Chondrocyte (in vitro differentiated cells): ENCODE data around the gene HCAR3. TPM values are rescaled to one million over a fixed set of nuclear protein-coding genes. Genes with fewer than 3 reads are reported as not detected.
A peak's percentile ranks its signal among the peaks of the same experiment; 100 is the strongest.
"Not testable (repeated sequence)": the region's sequence is repeated elsewhere in the genome, so short reads cannot be mapped to it uniquely, and the experiment has no call there.

Source experiments
- DNase-seq: peaks from one replicate; pipeline ENCODE4 v3.0.0; 2021; ENCODE audit warnings: mixed read lengths, low spot score
- H3K27ac Mint-ChIP-seq: one replicate; pipeline ENCODE4 v1.8.0; 2021; ENCODE audit warnings: mild to moderate bottlenecking, moderate library complexity, mixed read lengths; ENCODE audit not compliant: unreplicated experiment
- H3K27me3 Mint-ChIP-seq: 2 replicates; pipeline ENCODE4 v1.8.0; 2021; ENCODE audit warnings: low read depth, mixed read lengths
- H3K36me3 Mint-ChIP-seq: 2 replicates; pipeline ENCODE4 v1.8.0; 2021; ENCODE audit warnings: low read depth, mixed read lengths
- H3K4me1 Mint-ChIP-seq: 2 replicates; pipeline ENCODE4 v1.8.0; 2021; ENCODE audit warnings: low read depth, mild to moderate bottlenecking, mixed read lengths
- H3K4me3 Mint-ChIP-seq: one replicate; pipeline ENCODE4 v1.8.0; 2021; ENCODE audit warnings: mild to moderate bottlenecking, moderate library complexity, mixed read lengths; ENCODE audit not compliant: unreplicated experiment
- H3K9me3 Mint-ChIP-seq: 2 replicates; pipeline ENCODE4 v1.8.0; 2021; ENCODE audit warnings: low read depth, mixed read lengths
- long read RNA-seq: library from polyadenylated mRNA; stranded (forward); transcript quantifications from one replicate; pipeline ENCODE4 v2.0.0, GENCODE V29; 2021
- total RNA-seq: library from RNA; stranded (reverse); gene quantifications from 3 replicates; pipeline ENCODE4 v1.2.1, GENCODE V29; 2021
- TF ChIP-seq, protein P1 (sequence below): fragments of 200-600 bp; sonication (generic); IDR thresholded peaks from 2 replicates; pipeline ENCODE4 v1.5.0; 2021; ENCODE audit warnings: antibody characterized with exemption, mild to moderate bottlenecking, moderate library complexity

The HCAR3 gene
- not detected in 3 replicates for total RNA-seq
- long read RNA-seq, result 0 reads

DNA sequence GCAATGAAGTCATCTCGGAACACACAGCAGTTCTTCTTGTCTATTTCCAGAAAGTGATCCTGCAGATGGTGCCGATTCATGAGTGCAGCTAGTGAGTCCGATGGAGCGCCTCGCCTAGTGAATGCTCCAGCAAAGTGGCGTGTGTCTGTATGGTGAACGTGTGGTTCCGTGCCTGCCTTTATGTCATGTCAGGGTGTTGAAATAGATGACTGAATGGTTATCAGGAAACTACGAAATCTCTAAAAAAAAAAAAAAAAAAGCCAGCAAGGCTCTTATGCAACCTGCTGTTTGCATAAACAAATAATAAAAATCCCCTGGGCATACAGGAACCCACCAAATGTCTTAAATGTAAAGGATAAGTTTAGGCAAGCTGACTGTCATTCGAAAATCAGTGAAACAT, at the start of gene HCAR3:
Gene HCAR3, minus strand, starts transcription at position 154 of the 400 bp plus-strand sequence. Its CDS starts 74 bp downstream, at position 80.
- not testable (repeated sequence) for H3K36me3 Mint-ChIP-seq, H3K4me3 Mint-ChIP-seq, H3K27ac Mint-ChIP-seq, H3K27me3 Mint-ChIP-seq, DNase-seq, H3K9me3 Mint-ChIP-seq
- peaks cover 11% of the 10 kb centered on the region for H3K4me1 Mint-ChIP-seq

DNA sequence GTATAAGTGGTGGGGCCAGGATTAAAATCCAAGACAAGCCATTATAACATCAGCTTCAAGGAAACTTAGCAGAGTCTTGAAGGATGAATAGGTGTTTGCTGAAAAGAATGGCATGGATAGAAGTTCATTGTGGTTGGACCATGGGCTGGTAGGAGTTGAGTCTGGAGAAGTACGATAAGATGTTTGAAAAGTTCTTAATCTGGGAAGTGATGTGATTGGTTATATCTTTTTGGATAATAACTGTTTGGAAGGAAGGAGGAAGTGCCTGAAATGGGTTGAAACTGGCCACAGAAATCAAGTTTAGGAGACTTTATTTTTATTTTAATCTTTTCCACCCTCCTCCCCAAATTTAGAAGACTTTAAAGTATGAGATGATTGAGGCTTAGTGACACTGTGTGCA, 41.0 kb upstream of the HCAR3 start:
- Mint-ChIP-seq H3K9me3 (no peaks in the 10 kb centered on the region), H3K4me1 (peaks cover 28% of the 10 kb centered on the region), H3K4me3 (no peak overlapping the region), H3K27ac (no peak overlapping the region), H3K36me3 (peaks cover 37% of the 10 kb centered on the region), H3K27me3 (no peaks in the 10 kb centered on the region)
- no peak for DNase-seq
- TF ChIP-seq, protein P1, sequence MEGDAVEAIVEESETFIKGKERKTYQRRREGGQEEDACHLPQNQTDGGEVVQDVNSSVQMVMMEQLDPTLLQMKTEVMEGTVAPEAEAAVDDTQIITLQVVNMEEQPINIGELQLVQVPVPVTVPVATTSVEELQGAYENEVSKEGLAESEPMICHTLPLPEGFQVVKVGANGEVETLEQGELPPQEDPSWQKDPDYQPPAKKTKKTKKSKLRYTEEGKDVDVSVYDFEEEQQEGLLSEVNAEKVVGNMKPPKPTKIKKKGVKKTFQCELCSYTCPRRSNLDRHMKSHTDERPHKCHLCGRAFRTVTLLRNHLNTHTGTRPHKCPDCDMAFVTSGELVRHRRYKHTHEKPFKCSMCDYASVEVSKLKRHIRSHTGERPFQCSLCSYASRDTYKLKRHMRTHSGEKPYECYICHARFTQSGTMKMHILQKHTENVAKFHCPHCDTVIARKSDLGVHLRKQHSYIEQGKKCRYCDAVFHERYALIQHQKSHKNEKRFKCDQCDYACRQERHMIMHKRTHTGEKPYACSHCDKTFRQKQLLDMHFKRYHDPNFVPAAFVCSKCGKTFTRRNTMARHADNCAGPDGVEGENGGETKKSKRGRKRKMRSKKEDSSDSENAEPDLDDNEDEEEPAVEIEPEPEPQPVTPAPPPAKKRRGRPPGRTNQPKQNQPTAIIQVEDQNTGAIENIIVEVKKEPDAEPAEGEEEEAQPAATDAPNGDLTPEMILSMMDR, result no peak

DNA sequence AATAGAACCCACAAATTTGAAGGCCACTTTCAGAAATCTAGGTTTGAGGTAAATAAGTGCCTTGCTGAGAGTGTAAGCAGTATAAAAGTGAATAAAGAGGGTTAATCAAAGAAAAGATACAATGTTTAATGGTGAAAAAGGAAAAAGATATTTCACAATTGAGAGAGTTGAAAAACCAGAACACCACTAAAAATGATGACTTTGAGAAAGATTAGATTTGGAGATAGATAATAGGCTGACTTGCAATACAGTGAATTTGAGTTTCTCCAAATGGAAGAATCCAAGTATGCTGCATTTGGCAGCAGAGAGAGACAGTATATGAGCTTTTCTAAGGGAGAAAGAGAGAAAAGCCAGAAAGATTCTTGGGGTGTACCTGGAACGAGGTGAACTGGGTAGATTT, 38.2 kb upstream of the HCAR3 start:
- peaks cover 32% of the 10 kb centered on the region for H3K36me3 Mint-ChIP-seq
- no peak for DNase-seq
- no peak overlapping the region for H3K4me3 Mint-ChIP-seq
- no peaks in the 10 kb centered on the region for H3K9me3 Mint-ChIP-seq
- TF ChIP-seq, protein P1, result no peak
- H3K4me1 Mint-ChIP-seq, result peaks cover 31% of the 10 kb centered on the region
- peak overlapping the region; percentile 8 for H3K27ac Mint-ChIP-seq
- H3K27me3 Mint-ChIP-seq, result no peaks in the 10 kb centered on the region

DNA sequence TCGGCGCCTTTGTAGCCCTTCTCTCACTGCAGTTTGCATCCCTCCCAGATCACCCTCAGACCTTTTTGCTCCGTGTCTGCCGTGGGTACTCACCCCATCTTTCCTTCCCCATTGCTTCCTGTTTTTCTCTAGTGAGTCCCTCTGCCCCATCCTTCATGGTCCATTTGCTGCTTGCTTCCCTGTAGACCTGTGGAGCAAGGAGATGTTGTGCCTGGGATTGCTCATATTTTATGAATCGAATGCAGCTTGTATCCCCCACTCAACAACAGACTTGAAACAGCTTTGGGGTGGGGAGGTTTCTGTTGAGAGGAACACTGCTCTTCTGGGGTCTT, 36.7 kb upstream of the HCAR3 start:
- Mint-ChIP-seq H3K9me3 (no peaks in the 10 kb centered on the region), H3K4me3 (peak overlapping the region; percentile 97), H3K27ac (peak overlapping the region; percentile 97), H3K4me1 (peaks cover 31% of the 10 kb centered on the region), H3K36me3 (peaks cover 32% of the 10 kb centered on the region), H3K27me3 (no peaks in the 10 kb centered on the region)
- TF ChIP-seq, protein P1, result no peak
- no peak for DNase-seq

DNA sequence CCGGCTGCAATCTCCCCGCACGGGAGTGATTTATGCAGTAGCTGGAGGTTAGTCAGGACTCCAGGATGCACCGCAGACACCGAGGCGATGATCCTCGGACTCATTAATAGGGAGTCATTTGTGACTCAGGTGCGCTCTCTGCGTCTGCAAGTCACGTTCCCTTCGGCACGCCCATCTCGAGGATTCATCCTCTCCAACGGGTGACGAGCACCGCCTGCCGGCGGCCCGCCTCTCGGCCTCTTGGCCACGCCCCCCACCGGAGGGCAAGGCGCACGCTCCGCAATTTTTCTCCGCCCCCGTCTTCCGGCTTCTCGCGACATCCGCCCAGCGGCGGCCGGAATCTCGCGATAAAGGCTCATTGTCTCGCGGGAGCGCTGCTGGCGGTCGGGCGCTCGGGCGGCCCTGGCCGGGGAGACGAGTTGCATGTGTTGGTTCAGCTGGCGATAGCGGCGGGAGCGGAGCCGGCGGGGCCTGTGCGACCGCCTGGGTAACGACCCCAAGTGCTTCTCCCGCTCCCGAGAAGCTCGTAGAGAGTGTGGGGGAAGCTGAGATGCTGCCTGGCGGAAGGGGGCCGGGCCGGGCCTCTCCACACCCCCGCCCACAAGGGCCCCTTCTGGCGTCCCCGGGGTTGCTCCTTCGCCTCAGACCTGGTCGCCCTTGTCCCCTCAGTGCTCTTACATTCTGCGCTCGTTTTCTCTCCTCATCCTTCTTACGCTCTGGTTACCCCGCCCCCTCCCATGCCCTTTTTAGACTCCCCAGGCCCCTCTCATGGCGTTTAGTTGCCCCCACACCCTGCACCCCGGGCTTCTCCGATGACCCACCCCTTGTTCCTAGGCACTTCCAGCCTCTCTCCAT, 36.1 kb upstream of the HCAR3 start, which contains the start of gene DENR:
Gene DENR, plus strand, starts transcription at position 361 of the 855 bp plus-strand sequence. CDS start 878 bp downstream, outside the sequence.
- TF ChIP-seq, protein P1, result peak; percentile 95
- H3K4me3 Mint-ChIP-seq, result peak within 1 kb of the TSS; percentile 97
- H3K27ac Mint-ChIP-seq, result peak within 1 kb of the TSS; percentile 97
- H3K36me3 Mint-ChIP-seq, result peaks cover 30% of the 10 kb centered on the region
- H3K27me3 Mint-ChIP-seq, result no peaks in the 10 kb centered on the region
- peaks cover 31% of the 10 kb centered on the region for H3K4me1 Mint-ChIP-seq
- DNase-seq, result peak; percentile 99
- H3K9me3 Mint-ChIP-seq, result no peaks in the 10 kb centered on the region

GRCh38 chr12:122750781-122751515, 34.3 kb upstream of the HCAR3 start:
- DNase-seq, H3K27ac Mint-ChIP-seq, H3K9me3 Mint-ChIP-seq, H3K4me3 Mint-ChIP-seq, H3K27me3 Mint-ChIP-seq: not testable (repeated sequence)
- Mint-ChIP-seq H3K4me1 (peaks cover 24% of the 10 kb centered on the region), H3K36me3 (peaks cover 16% of the 10 kb centered on the region)
